ENCODE measurements around the gene FAM168A. TPM values are rescaled to one million over a fixed set of nuclear protein-coding genes. Genes with fewer than 3 reads are reported as not detected.

Gene FAM168A
- total RNA-seq, 1 experiment from 2014 or later, result 30.4 TPM

DNA sequence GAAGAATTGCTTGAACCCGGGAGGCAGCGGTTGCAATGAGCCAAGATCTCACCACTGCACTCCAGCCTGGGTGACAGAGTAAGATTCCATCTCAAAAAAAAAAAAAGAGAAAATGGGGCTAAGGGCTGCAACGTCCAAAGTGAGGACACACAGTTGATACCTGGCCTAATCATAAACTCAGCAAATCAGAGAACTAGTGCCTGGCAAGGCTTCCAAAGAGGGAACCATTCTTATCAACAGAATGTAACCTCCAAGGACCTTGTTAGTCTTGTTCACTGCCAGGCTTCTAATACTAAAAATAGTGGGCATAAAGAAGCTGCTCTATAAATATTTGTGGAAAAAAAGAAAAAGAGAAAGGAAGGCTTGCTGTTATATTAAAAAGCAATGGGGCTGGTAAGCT, 42.3 kb downstream of the FAM168A start:
- BruUV-seq (replicated peaks), result no TSS peak
- DNase-seq, result no peak
- CTCF ChIA-PET, result no interaction called here
- TF ChIP-seq, protein P1, sequence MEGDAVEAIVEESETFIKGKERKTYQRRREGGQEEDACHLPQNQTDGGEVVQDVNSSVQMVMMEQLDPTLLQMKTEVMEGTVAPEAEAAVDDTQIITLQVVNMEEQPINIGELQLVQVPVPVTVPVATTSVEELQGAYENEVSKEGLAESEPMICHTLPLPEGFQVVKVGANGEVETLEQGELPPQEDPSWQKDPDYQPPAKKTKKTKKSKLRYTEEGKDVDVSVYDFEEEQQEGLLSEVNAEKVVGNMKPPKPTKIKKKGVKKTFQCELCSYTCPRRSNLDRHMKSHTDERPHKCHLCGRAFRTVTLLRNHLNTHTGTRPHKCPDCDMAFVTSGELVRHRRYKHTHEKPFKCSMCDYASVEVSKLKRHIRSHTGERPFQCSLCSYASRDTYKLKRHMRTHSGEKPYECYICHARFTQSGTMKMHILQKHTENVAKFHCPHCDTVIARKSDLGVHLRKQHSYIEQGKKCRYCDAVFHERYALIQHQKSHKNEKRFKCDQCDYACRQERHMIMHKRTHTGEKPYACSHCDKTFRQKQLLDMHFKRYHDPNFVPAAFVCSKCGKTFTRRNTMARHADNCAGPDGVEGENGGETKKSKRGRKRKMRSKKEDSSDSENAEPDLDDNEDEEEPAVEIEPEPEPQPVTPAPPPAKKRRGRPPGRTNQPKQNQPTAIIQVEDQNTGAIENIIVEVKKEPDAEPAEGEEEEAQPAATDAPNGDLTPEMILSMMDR (IDR thresholded peaks at IDR 0.05; ENCODE audit: unreplicated experiment), result no peak
- no peaks in the 10 kb centered on the region for H3K27me3 Mint-ChIP-seq (ENCODE audit: unreplicated experiment)
- no peaks in the 10 kb centered on the region for H3K9me3 Mint-ChIP-seq (ENCODE audit: low read depth, unreplicated experiment)
- H3K27ac Mint-ChIP-seq (ENCODE audit: unreplicated experiment), result no peak overlapping the region
- H3K4me3 Mint-ChIP-seq (ENCODE audit: low read depth, unreplicated experiment), result no peak overlapping the region
- intact Hi-C loops (cut with micrococcal nuclease; ENCODE audit: unreplicated experiment), result no loop called here
- H3K36me3 Mint-ChIP-seq (ENCODE audit: insufficient read depth, unreplicated experiment), result no peaks in the 10 kb centered on the region
- peaks cover 11% of the 10 kb centered on the region for H3K4me1 Mint-ChIP-seq (ENCODE audit: low read depth, unreplicated experiment)

DNA sequence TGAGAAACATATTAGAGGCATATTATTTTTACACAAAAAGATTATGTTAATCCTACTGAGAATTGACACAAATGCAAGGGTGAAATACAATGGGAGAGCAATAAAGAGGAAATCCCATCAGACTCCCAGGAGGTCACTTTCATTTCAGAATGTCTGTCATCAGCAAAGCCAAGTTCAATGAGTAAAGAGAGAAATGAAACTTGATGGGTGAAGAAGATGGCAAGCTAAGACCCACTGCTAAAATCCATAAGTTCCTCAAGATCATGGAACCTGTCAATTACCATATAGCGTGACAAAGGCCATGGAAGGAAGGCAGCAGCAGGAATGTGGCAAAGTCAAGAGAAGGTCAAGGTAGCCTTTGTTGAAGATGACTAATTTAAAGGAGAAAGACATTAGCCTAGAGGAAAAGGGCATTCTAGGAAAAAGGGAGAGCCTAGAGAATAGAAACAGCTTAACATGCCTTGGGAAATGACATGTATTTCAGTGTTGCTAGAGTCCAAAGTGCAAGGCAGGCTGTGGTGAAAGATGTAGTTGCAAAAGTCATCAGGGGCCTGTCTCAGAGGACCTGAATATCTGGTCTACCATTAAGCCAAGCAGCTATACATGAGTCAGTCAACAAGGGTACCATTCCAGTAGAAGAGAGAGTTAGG, 43.1 kb downstream of the FAM168A start:
- no TSS peak for BruUV-seq (replicated peaks)
- no peaks in the 10 kb centered on the region for H3K36me3 Mint-ChIP-seq (ENCODE audit: insufficient read depth, unreplicated experiment)

DNA sequence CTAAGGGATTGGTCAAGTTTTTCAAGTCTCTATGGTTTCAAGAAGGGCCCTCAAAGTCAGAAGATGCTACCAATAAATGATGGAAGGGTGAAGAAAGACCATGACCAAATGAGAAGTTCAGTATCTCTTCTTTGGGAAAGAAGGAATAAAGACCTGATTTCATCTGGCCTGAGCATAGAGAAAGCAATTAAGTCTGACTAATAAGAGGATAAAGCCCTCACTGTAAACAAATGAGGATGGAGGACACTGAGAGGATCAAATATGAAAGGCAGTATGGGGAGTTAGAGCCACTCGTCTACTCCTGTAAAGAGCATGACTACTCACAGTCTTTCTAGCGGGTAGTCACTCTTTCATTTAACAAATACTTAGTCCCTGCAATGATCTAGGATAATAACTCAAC, 44.6 kb downstream of the FAM168A start:
- H3K9me3 Mint-ChIP-seq (ENCODE audit: low read depth, unreplicated experiment), result no peaks in the 10 kb centered on the region
- BruUV-seq (replicated peaks), result no TSS peak

More for the DNA sequence above, 43.1 kb downstream of the FAM168A start:
- Mint-ChIP-seq H3K9me3 (ENCODE audit: low read depth, unreplicated experiment) (no peaks in the 10 kb centered on the region), H3K4me1 (ENCODE audit: low read depth, unreplicated experiment) (peaks cover 11% of the 10 kb centered on the region), H3K27me3 (ENCODE audit: unreplicated experiment) (no peaks in the 10 kb centered on the region), H3K4me3 (ENCODE audit: low read depth, unreplicated experiment) (no peak overlapping the region), H3K27ac (ENCODE audit: unreplicated experiment) (peak overlapping the region; percentile 3)
- DNase-seq, result no peak
- intact Hi-C loops (cut with micrococcal nuclease; ENCODE audit: unreplicated experiment), result no loop called here
- CTCF ChIA-PET, result no interaction called here
- TF ChIP-seq, protein P1 (IDR thresholded peaks at IDR 0.05; ENCODE audit: unreplicated experiment), result no peak

DNA sequence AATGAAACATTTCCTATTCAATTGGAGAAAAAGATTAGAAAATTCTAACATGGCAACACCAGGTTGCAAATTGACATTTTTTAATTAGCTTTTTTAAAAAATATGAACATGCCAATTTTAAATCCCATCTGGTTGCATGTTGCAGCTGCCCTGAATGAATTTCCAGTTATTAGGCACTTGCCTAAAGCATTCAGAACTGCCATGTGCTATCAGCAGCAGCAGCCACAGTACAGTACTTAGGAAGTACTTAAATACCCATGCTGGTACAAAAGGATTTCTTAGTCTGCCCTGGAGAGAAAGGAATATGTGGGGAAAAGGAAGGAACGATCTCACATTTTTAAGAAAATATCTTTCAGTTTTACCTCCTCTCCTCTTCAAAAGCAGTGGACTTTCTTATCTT, 46.2 kb downstream of the FAM168A start:
- no peak overlapping the region for H3K4me3 Mint-ChIP-seq (ENCODE audit: low read depth, unreplicated experiment)

More for the DNA sequence above, 44.6 kb downstream of the FAM168A start:
- no peak overlapping the region for H3K27ac Mint-ChIP-seq (ENCODE audit: unreplicated experiment)
- H3K36me3 Mint-ChIP-seq (ENCODE audit: insufficient read depth, unreplicated experiment), result no peaks in the 10 kb centered on the region
- no peak for DNase-seq
- peaks cover 11% of the 10 kb centered on the region for H3K4me1 Mint-ChIP-seq (ENCODE audit: low read depth, unreplicated experiment)
- TF ChIP-seq, protein P1 (IDR thresholded peaks at IDR 0.05; ENCODE audit: unreplicated experiment), result no peak
- H3K4me3 Mint-ChIP-seq (ENCODE audit: low read depth, unreplicated experiment), result no peak overlapping the region
- no peaks in the 10 kb centered on the region for H3K27me3 Mint-ChIP-seq (ENCODE audit: unreplicated experiment)
- intact Hi-C loops (cut with micrococcal nuclease; ENCODE audit: unreplicated experiment), result no loop called here
- CTCF ChIA-PET, result no interaction called here

More for the DNA sequence above, 46.2 kb downstream of the FAM168A start:
- BruUV-seq (replicated peaks), result no TSS peak
- Mint-ChIP-seq H3K27me3 (ENCODE audit: unreplicated experiment) (no peaks in the 10 kb centered on the region), H3K27ac (ENCODE audit: unreplicated experiment) (no peak overlapping the region), H3K4me1 (ENCODE audit: low read depth, unreplicated experiment) (peaks cover 11% of the 10 kb centered on the region), H3K36me3 (ENCODE audit: insufficient read depth, unreplicated experiment) (no peaks in the 10 kb centered on the region), H3K9me3 (ENCODE audit: low read depth, unreplicated experiment) (no peaks in the 10 kb centered on the region)
- CTCF ChIA-PET, result no interaction called here
- intact Hi-C loops (cut with micrococcal nuclease; ENCODE audit: unreplicated experiment), result no loop called here
- TF ChIP-seq, protein P1 (IDR thresholded peaks at IDR 0.05; ENCODE audit: unreplicated experiment), result no peak
- no peak for DNase-seq

Data from Calu3 (cell line).